ENCODE results near the gene DIRAS1. TPM values are rescaled to one million over a fixed set of nuclear protein-coding genes. Genes with fewer than 3 reads are reported as not detected.

Gene DIRAS1
- total and polyA plus RNA-seq, 2 of the 8 experiments (the other 6 are each of a cell fraction or from before 2014, with no cell fraction given): 20.2 to 22.3 TPM

GRCh38 chr19:2721570-2722540, 683 bp upstream of the DIRAS1 start:
- H3K4me3 ChIP-seq (ENCODE audit: extremely low read depth in 1 of 4, insufficient read depth in 2 of 4, low read depth in 3 of 4, low read length in 4 of 4): peak overlapping the region; percentile 43 to 83 (median 52)
- no peak for FAIRE-seq
- no peaks in the 10 kb centered on the region for H3K79me2 ChIP-seq (ENCODE audit: control insufficient read depth in 1 of 2, insufficient read depth in 2 of 2, low read length in 2 of 2)
- peaks cover 0 to 17% (median 6%) of the 10 kb centered on the region in 4 experiments; a peak in 6 of 7 replicates for H3K4me1 ChIP-seq (replicated peaks in 1 of 4; ENCODE audit: control insufficient read depth in 3 of 4, insufficient read depth in 4 of 4, low read length in 3 of 4)
- H3K9me3 ChIP-seq (ENCODE audit: insufficient read depth in 2 of 2, low read depth in 1 of 2, low read length in 1 of 2): no peaks in the 10 kb centered on the region
- H3K79me1 ChIP-seq (ENCODE audit: low read depth, low read length): no peaks in the 10 kb centered on the region
- H4K5ac ChIP-seq (ENCODE audit: insufficient read length, low read depth, low read length): no peak overlapping the region
- no peak overlapping the region; the same call in 1 of the 2 replicates for H3K18ac ChIP-seq (ENCODE audit: extremely low read depth, low read length)
- H2AFZ ChIP-seq (ENCODE audit: low read length): no peak overlapping the region
- no peak overlapping the region for H4K91ac ChIP-seq (replicated peaks; ENCODE audit: insufficient read length, low read length)
- peak overlapping the region; percentile 55 to 86 for H3K4me2 ChIP-seq (ENCODE audit: insufficient read depth in 1 of 2, low read depth in 2 of 2, low read length in 2 of 2)
- no peak overlapping the region; the same call in 1 of the 2 replicates for H2AK5ac ChIP-seq (ENCODE audit: low read depth, low read length)
- H2BK120ac ChIP-seq (replicated peaks; ENCODE audit: low read depth, low read length): no peak overlapping the region
- no peak overlapping the region for H3K14ac ChIP-seq (ENCODE audit: insufficient read length)
- peaks cover 12% of the 10 kb centered on the region; the same call in 1 of the 2 replicates for H3K23me2 ChIP-seq (ENCODE audit: low read depth, low read length)
- peaks cover 0 to 6% of the 10 kb centered on the region in 2 experiments for H4K20me1 ChIP-seq (replicated peaks in 1 of 2; ENCODE audit: control insufficient read depth in 1 of 2, insufficient read depth in 2 of 2, low read length in 2 of 2)
- H2BK20ac ChIP-seq (ENCODE audit: low read length): no peak overlapping the region
- POLR2A ChIA-PET (ENCODE audit: partially characterized antibody): interaction anchor here (0.8 to 2.0 kb wide), 5 partner anchors 13 to 73 kb away, joined by 3 to 8 read pairs (median 4); no protein-coding TSS in a partner anchor
- 0 out of 2 replicates have a peak overlapping the region, but pooled peaks have one; percentile 81 for H2BK15ac ChIP-seq (ENCODE audit: low read length)
- CTCF ChIA-PET (ENCODE audit: partially characterized antibody): interaction anchor here (0.6 to 3.2 kb wide), 6 partner anchors 13 to 121 kb away, joined by 3 to 16 read pairs (median 3); partner anchors contain the start of genes GNG7 and THOP1
- no peak overlapping the region for H3K9ac ChIP-seq (replicated peaks in 1 of 4; ENCODE audit: extremely low read depth in 1 of 4, low read depth in 3 of 4, low read length in 3 of 4)
- H2BK12ac ChIP-seq (ENCODE audit: low read depth, low read length): no peak overlapping the region
- no peak overlapping the region for H3K23ac ChIP-seq (ENCODE audit: insufficient read length)
- H3K56ac ChIP-seq (replicated peaks; ENCODE audit: insufficient read length, low read depth, low read length): no peak overlapping the region
- H3K4ac ChIP-seq (replicated peaks; ENCODE audit: insufficient read length, low read depth, low read length): no peak overlapping the region
- H3K36me3 ChIP-seq (ENCODE audit: control insufficient read depth in 2 of 4, insufficient read depth in 4 of 4, low read length in 3 of 4): 0 out of 8 replicates have a peak, but pooled peaks cover 0 to 3% (median 0%) of the 10 kb centered on the region in 4 experiments
- no peak for DNase-seq (ENCODE audit: low read depth in 1 of 2, low spot score in 2 of 2)
- no peak overlapping the region for H2BK5ac ChIP-seq (ENCODE audit: low read depth, low read length)
- peaks cover 0 to 7% (median 3%) of the 10 kb centered on the region in 4 experiments; a peak in 4 of 7 replicates for H3K27me3 ChIP-seq (replicated peaks in 1 of 4; ENCODE audit: control insufficient read depth in 3 of 4, extremely low read depth in 1 of 4, insufficient read depth in 3 of 4, low read length in 3 of 4)
- 31% methylated on average over 25 of the region's 39 CpGs; no CpG with 5 or more reads in 1 of the 2 experiments for WGBS, 2 experiments (ENCODE audit: extremely low coverage in 1 of 2, insufficient coverage in 1 of 2, insufficient read length in 1 of 2, insufficient replicate concordance in 2 of 2, low coverage in 1 of 2, low lambda C conversion rate in 2 of 2, missing lambda C conversion rate in 1 of 2)
- no peak overlapping the region; the same call in 1 of the 2 replicates for H4K8ac ChIP-seq (ENCODE audit: extremely low read depth, insufficient read depth, low read length)
- H3K27ac ChIP-seq (ENCODE audit: low read depth, low read length): no peak overlapping the region
- TF ChIP-seq KDM4A (IDR thresholded peaks at IDR 0.05; ENCODE audit: low read depth, low read length, severe bottlenecking) (peak; percentile 38), KDM1A (IDR thresholded peaks at IDR 0.05; ENCODE audit: borderline replicate concordance, low read length) (0 out of 2 replicates have a peak, but pooled peaks have one; percentile 22), SP2 (IDR thresholded peaks at IDR 0.05; ENCODE audit: low read length) (no peak), BACH1 (IDR thresholded peaks at IDR 0.05; ENCODE audit: low read length) (no peak), USF2 (IDR thresholded peaks at IDR 0.05; ENCODE audit: low read length) (no peak), HDAC2 (IDR thresholded peaks at IDR 0.05; ENCODE audit: borderline replicate concordance in 1 of 2, low read depth in 2 of 2, low read length in 2 of 2) (no peak), SIX5 (IDR thresholded peaks at IDR 0.05; ENCODE audit: low read depth, low read length) (no peak), SIN3A (conservative IDR thresholded peaks at IDR 0.05 in 1 of 2, IDR thresholded peaks at IDR 0.05 in 1 of 2; ENCODE audit: low read depth in 1 of 2, low read length in 2 of 2) (0 out of 4 replicates have a peak, but pooled peaks of 1 of the 2 experiments have one; percentile 12)

All from H1 (cell line).